BLaER1 (cell line): ENCODE data around the gene NPR1.

Source experiments
- H3K27ac ChIP-seq: shearing (Covaris generic); formaldehyde crosslinking; 2 replicates; pipeline ENCODE4 v1.8.1; 2022
- H3K27me3 ChIP-seq: shearing (Covaris generic); formaldehyde crosslinking; 2 replicates; pipeline ENCODE4 v1.8.1; 2022
- H3K36me3 ChIP-seq: shearing (Covaris generic); formaldehyde crosslinking; 2 replicates; pipeline ENCODE4 v1.8.1; 2022
- H3K4me1 ChIP-seq: shearing (Covaris generic); formaldehyde crosslinking; 2 replicates; pipeline ENCODE4 v1.8.1; 2022
- H3K4me2 ChIP-seq: shearing (Covaris generic); formaldehyde crosslinking; 2 replicates; pipeline ENCODE4 v1.8.1; 2022
- H3K4me3 ChIP-seq: shearing (Covaris generic); formaldehyde crosslinking; 2 replicates; pipeline ENCODE4 v1.8.1; 2022
- H3K9ac ChIP-seq: shearing (Covaris generic); formaldehyde crosslinking; 2 replicates; pipeline ENCODE4 v1.8.1; 2022
- H3K9me3 ChIP-seq: shearing (Covaris generic); formaldehyde crosslinking; 2 replicates; pipeline ENCODE4 v1.8.1; 2022
- H4K20me1 ChIP-seq: shearing (Covaris generic); formaldehyde crosslinking; 2 replicates; pipeline ENCODE4 v1.8.1; 2022
- Cebpa-rat ChIP-seq: shearing (Covaris generic); IDR thresholded peaks from 2 replicates; pipeline ENCODE4 v1.8.1; 2022

Gene NPR1

DNA sequence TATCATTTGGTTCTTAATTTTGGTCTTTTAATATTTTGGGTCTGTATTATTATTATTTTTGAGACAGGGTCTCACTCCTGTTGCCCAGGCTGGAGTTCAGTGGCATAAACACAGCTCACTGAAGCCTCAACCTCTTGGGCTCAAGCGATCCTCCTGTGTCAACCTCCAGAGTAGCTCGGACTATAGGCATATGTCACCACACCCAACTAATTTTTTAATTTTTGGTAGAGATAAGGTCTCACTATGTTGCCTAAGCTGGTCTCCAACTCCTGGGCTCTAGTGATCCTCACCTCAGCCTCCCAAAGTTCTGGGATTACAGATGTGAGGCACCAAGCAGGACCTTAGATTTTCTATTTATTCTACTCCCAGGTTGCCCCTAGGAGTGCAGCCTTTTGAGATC, 5.0 kb upstream of the NPR1 start:
- H3K9me3 ChIP-seq: no peaks in the 10 kb centered on the region
- no peak overlapping the region for H3K27ac ChIP-seq
- H3K4me3 ChIP-seq: no peak overlapping the region
- H3K4me1 ChIP-seq: peaks cover 26% of the 10 kb centered on the region
- H3K4me2 ChIP-seq: no peak overlapping the region
- H3K27me3 ChIP-seq: peaks cover 12% of the 10 kb centered on the region
- peaks cover 13% of the 10 kb centered on the region for H3K36me3 ChIP-seq
- peaks cover 15% of the 10 kb centered on the region; the same call in 1 of the 2 replicates for H4K20me1 ChIP-seq
- H3K9ac ChIP-seq: no peak overlapping the region
- no peak for TF ChIP-seq Cebpa-rat

DNA sequence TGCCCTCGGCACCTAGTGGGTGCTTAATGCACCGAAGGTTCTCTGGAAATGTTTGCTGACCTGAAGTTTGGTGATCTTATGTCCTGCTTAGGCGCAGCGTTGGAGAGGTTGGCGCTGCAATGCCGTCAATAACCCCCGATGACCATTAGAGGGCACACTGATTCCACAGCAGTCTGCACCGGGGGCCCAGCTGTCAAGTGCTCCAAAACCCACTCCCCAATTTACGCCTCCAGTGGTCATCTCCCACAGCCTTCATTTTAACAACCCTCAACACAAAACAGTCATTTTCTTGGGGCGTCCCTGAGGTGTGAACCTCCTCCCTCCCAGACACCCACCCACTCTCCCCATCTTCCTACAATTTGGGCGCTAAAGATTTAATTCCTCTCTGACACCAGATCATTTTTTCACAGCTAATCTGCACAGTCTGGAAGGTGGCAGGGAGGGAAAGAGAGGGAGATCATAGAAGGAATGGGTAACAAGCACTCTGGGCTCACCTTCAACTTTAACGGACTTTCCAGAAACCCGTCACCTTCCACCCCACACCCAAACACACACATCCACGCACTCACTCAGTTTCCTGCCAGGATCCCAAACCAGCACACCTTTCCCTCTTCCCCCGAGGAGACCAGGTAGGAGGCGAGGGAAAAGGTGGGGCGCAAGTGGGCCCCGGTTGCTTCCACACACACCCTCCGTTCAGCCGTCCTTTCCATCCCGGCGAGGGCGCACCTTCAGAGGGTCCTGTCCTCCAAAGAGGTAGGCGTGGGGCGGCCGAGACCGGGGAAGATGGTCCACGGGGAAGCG, 570 bp upstream of the NPR1 start:
- H3K27me3 ChIP-seq: peaks cover 49% of the 10 kb centered on the region
- peak overlapping the region; percentile 88 for H3K4me2 ChIP-seq
- H3K9ac ChIP-seq: peak overlapping the region; percentile 67
- H3K4me3 ChIP-seq: peak overlapping the region; percentile 69
- no peak for TF ChIP-seq Cebpa-rat
- no peaks in the 10 kb centered on the region for H3K9me3 ChIP-seq
- peak overlapping the region; percentile 57; the same call in 1 of the 2 replicates for H3K27ac ChIP-seq
- H3K4me1 ChIP-seq: peaks cover 32% of the 10 kb centered on the region
- H4K20me1 ChIP-seq: no peaks in the 10 kb centered on the region
- H3K36me3 ChIP-seq: no peaks in the 10 kb centered on the region

DNA sequence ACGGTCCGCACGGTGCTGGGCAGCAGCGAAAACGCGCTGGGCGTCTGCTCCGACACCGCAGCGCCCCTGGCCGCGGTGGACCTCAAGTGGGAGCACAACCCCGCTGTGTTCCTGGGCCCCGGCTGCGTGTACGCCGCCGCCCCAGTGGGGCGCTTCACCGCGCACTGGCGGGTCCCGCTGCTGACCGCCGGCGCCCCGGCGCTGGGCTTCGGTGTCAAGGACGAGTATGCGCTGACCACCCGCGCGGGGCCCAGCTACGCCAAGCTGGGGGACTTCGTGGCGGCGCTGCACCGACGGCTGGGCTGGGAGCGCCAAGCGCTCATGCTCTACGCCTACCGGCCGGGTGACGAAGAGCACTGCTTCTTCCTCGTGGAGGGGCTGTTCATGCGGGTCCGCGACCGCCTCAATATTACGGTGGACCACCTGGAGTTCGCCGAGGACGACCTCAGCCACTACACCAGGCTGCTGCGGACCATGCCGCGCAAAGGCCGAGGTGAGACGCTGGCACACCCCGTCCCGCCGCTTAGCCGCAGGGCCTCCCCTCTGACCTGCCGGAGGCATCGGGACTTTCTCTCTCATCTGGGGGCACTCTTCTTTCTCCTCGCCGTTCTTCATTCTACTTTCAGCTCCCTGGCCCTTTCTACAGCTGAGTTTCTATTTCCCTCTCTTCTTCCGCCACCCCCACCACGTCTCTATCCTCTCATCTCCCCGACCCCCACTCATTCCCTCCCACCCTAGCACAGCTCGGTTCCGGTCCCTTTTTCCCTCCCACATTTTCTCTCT, 1.0 kb downstream of the NPR1 start:
- TF ChIP-seq Cebpa-rat: no peak
- H3K4me2 ChIP-seq: peak overlapping the region; percentile 88

DNA sequence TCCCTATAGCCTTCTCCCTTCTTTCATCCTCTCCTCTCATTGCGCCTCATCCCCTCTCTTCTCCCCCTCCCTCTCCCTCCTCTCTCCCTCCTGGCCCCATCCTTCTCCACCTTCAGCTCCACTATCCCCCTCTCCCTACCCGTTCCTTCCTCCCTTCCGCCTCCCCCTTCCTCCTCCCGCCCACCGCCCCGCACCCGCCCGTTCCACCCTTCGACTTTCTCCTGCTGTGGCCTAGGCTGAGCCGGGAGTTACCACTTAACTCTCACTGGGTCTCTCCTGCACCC, 1.6 kb downstream of the NPR1 start:
- peak overlapping the region; percentile 88 for H3K4me2 ChIP-seq
- H3K27me3 ChIP-seq: peaks cover 49% of the 10 kb centered on the region
- H3K4me3 ChIP-seq: peak overlapping the region; percentile 69

More for the DNA sequence above, 1.0 kb downstream of the NPR1 start:
- Histone ChIP-seq H3K9ac (peak overlapping the region; percentile 67), H3K27me3 (peaks cover 49% of the 10 kb centered on the region), H3K4me3 (peak overlapping the region; percentile 69), H3K27ac (peak overlapping the region; percentile 57; the same call in 1 of the 2 replicates), H3K9me3 (no peaks in the 10 kb centered on the region), H3K4me1 (peaks cover 32% of the 10 kb centered on the region), H4K20me1 (no peaks in the 10 kb centered on the region), H3K36me3 (no peaks in the 10 kb centered on the region)

DNA sequence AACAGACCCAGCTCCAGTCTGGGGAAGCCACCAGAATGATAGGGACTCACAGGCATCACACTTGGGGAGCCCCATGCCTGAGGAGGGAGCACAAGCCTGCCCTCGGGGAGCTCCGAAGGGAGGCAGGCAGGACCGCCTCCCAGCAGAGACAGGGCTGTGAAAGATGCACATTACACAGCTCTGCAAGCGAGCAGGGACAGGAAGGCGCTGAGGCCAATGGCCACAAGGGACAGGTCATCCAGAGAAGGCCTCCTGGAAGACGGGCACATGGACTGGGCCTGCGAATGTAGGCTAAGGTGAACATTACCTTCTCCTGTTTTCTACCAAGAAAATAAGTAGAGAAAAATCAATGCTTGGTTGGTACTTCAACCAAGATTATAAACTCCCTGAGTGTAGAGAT, 4.2 kb downstream of the NPR1 start:
- peaks cover 46% of the 10 kb centered on the region for H3K27me3 ChIP-seq

More for the DNA sequence above, 1.6 kb downstream of the NPR1 start:
- Histone ChIP-seq H3K36me3 (no peaks in the 10 kb centered on the region), H3K27ac (no peak overlapping the region), H3K9ac (peak overlapping the region; percentile 67; the same call in 1 of the 2 replicates), H4K20me1 (no peaks in the 10 kb centered on the region), H3K4me1 (peaks cover 32% of the 10 kb centered on the region), H3K9me3 (no peaks in the 10 kb centered on the region)
- no peak for TF ChIP-seq Cebpa-rat

DNA sequence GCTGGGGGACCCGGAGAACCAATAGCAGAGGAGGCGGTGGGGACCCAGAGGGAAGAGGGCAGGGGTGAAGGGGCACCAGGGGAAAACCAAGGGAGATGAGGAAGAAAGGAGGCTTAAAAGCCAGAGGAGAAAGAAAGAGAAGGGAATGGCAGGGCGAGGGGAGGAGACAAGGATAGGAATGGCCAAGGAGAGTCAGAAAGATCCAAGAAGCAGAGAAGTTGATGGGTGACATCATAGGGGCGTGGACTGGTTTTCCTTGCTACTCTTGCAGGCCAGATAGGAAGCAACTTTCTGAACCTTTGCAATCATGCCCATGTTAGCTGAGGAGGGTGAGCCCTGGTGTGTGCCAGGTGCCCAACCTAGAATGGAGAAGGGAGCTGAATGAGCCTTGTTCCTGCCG, 5.4 kb downstream of the NPR1 start:
- Histone ChIP-seq H3K9me3 (no peaks in the 10 kb centered on the region), H3K4me2 (no peak overlapping the region), H3K9ac (no peak overlapping the region), H4K20me1 (no peaks in the 10 kb centered on the region), H3K27me3 (peaks cover 34% of the 10 kb centered on the region), H3K4me3 (no peak overlapping the region), H3K36me3 (no peaks in the 10 kb centered on the region), H3K27ac (no peak overlapping the region), H3K4me1 (peaks cover 28% of the 10 kb centered on the region)
- no peak for TF ChIP-seq Cebpa-rat

More for the DNA sequence above, 4.2 kb downstream of the NPR1 start:
- Histone ChIP-seq H3K9me3 (no peaks in the 10 kb centered on the region), H3K36me3 (no peaks in the 10 kb centered on the region), H3K4me2 (no peak overlapping the region), H3K27ac (no peak overlapping the region), H4K20me1 (no peaks in the 10 kb centered on the region), H3K4me3 (no peak overlapping the region), H3K4me1 (peaks cover 28% of the 10 kb centered on the region), H3K9ac (no peak overlapping the region)
- TF ChIP-seq Cebpa-rat: no peak

DNA sequence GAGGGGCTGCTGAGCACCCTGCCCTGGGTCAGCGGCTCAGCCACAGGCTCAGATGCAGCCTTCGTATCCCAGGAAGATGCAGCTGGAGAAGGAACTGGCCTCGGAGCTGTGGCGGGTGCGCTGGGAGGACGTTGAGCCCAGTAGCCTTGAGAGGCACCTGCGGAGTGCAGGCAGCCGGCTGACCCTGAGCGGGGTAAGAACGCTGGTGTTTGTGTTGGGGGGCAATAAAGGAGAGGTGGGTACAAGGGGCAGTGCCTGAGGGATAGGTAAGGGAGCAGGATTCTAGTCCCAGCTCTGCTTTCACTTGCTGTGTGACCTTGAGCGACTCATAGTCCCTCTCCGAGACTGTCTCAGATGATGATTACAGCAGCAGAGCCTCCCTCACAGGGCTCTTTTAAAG, 6.4 kb downstream of the NPR1 start:
- Histone ChIP-seq H3K36me3 (no peaks in the 10 kb centered on the region), H3K27ac (no peak overlapping the region), H3K9ac (no peak overlapping the region), H4K20me1 (no peaks in the 10 kb centered on the region), H3K4me1 (peaks cover 28% of the 10 kb centered on the region), H3K27me3 (peaks cover 24% of the 10 kb centered on the region), H3K9me3 (no peaks in the 10 kb centered on the region), H3K4me2 (no peak overlapping the region), H3K4me3 (no peak overlapping the region)
- TF ChIP-seq Cebpa-rat: no peak

DNA sequence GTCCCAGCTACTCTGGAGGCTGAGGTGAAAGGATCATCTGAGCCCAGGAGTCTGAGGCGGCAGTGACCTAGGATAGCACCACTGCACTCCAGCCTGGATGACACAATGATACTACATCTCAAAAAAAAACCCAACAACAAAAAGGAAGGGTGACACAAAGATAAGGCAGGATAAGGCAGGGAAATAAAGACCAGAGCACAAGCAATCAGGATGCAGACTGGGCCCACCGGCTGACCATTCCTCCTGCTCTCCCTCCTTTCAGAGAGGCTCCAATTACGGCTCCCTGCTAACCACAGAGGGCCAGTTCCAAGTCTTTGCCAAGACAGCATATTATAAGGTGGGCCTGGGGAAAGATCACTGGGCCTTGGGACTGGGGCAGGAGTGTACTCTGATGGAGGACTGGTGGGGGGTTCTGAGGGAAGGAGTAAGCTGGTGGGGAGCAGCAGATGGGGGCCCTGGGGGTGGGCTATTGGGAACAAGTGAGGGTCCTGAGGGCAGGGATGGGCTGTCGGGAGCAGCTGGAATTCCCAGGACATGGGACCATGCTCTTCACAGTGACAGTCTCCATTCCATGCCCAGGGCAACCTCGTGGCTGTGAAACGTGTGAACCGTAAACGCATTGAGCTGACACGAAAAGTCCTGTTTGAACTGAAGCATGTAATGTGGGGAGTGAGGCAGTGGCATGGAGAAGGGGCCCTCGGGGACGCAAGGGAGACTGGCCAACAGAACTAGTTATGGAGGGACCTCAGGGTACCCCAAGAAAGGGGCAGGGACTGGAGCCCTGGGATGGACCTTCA, 7.3 kb downstream of the NPR1 start:
- Histone ChIP-seq H3K4me3 (no peak overlapping the region), H3K9me3 (no peaks in the 10 kb centered on the region), H3K4me2 (no peak overlapping the region), H3K4me1 (peaks cover 29% of the 10 kb centered on the region), H3K36me3 (no peaks in the 10 kb centered on the region), H3K27ac (no peak overlapping the region), H3K27me3 (peaks cover 15% of the 10 kb centered on the region), H4K20me1 (no peaks in the 10 kb centered on the region), H3K9ac (no peak overlapping the region)
- TF ChIP-seq Cebpa-rat: no peak

DNA sequence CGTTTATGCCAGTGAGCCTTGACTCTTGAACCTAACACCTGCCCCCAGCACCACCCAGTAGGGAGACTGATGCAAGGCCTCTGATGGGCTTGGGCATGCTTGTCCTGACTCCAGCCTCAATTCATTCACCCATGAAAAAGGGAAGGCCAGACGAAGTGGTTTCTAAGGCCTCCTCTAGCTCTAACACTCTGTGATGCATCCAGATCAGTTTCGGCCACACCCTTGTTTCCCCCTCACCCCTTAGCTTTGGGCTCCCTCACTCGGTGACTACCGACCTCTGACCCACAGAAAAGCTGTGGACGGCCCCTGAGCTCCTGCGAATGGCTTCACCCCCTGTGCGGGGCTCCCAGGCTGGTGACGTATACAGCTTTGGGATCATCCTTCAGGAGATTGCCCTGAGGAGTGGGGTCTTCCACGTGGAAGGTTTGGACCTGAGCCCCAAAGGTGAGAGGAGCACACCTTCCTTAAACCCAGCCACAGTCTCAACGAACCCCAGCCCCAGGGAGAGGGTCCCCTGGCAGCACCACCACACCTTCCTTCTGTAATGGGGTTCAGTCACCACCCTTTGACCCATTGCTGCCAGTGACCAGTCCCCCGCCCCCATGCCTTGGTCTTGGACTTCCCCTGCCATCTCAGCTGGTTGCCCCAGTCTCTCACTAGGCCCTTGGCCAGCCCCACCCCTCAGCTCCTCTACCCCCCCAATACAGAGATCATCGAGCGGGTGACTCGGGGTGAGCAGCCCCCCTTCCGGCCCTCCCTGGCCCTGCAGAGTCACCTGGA, 9.0 kb downstream of the NPR1 start:
- H3K36me3 ChIP-seq: no peaks in the 10 kb centered on the region
- no peak overlapping the region for H3K27ac ChIP-seq
- H4K20me1 ChIP-seq: no peaks in the 10 kb centered on the region
- H3K4me3 ChIP-seq: no peak overlapping the region
- H3K27me3 ChIP-seq: no peaks in the 10 kb centered on the region
- H3K4me1 ChIP-seq: peaks cover 42% of the 10 kb centered on the region
- H3K9me3 ChIP-seq: no peaks in the 10 kb centered on the region
- no peak for TF ChIP-seq Cebpa-rat
- peak overlapping the region; percentile 85 for H3K4me2 ChIP-seq
- no peak overlapping the region for H3K9ac ChIP-seq
